Endothelial cell of umbilical vein (primary cell): ENCODE data around the gene C10orf71. TPM values are rescaled to one million over a fixed set of nuclear protein-coding genes. Genes with fewer than 3 reads are reported as not detected.

ENCODE experiments used
- BruUV-seq: library from RNA; stranded (reverse); fragments of 400-500 nt; replicated peaks from 2 replicates; lab custom pipeline; 2021; lab: Mats Ljungman, UMichigan
- CTCF ChIA-PET: fragments of 300-600, 350-600 bp; sonication (Branson Sonifier 250); formaldehyde crosslinking; loops from one replicate; lab custom pipeline; 2021; ENCODE audit warnings: antibody characterized with exemption, inconsistent platforms; lab: Charles Lee
- POLR2A ChIA-PET: fragments of 300-600, 350-600 bp; sonication (Branson Sonifier 250); formaldehyde crosslinking; loops from one replicate; lab custom pipeline; 2021; ENCODE audit warnings: antibody characterized with exemption, inconsistent platforms; lab: Charles Lee
- DNase-seq: peaks from one replicate; pipeline ENCODE4 v3.0.0-alpha.2; 2011; ENCODE audit warnings: low read depth, low spot score
- FAIRE-seq: peaks from 2 replicates; lab custom pipeline; 2011; peaks lifted over from hg19 to GRCh38; lab: Jason Lieb, UNC
- H2AFZ ChIP-seq: 2 replicates; pipeline ENCODE4 v1.6.0; 2012; ENCODE audit warnings: low read depth, low read length, control low read depth, inconsistent platforms
- H3K27ac ChIP-seq: 2 replicates; pipeline ENCODE4 v1.5.1; 2011; ENCODE audit warnings: low read depth, mild to moderate bottlenecking, control low read depth, low read length, moderate library complexity; ENCODE audit not compliant: insufficient read depth
- H3K27me3 ChIP-seq, 2 experiments: 2 replicates each; pipeline versions ENCODE4 v1.6.0 to v1.6.1; 2011; ENCODE audit warnings: low read length in 2 of 2, mixed read lengths in 1 of 2; ENCODE audit not compliant: control insufficient read depth in 2 of 2, insufficient read depth in 2 of 2
- H3K36me3 ChIP-seq, 2 experiments: 2 replicates in 1 of 2; 3 replicates in 1 of 2; pipeline ENCODE4 v1.5.1; 2011; ENCODE audit warnings: low read length in 2 of 2, mild to moderate bottlenecking in 1 of 2, moderate library complexity in 1 of 2; ENCODE audit not compliant: control insufficient read depth in 2 of 2, insufficient read depth in 2 of 2; ENCODE audit errors: extremely low read depth in 1 of 2
- H3K4me1 ChIP-seq: 3 replicates; pipeline ENCODE4 v1.5.1; 2011; ENCODE audit warnings: mild to moderate bottlenecking, low read length; ENCODE audit not compliant: control insufficient read depth, insufficient read depth; ENCODE audit errors: extremely low read depth
- H3K4me2 ChIP-seq: 2 replicates; pipeline ENCODE4 v1.6.1; 2011; ENCODE audit warnings: low read length, control low read depth, mixed read lengths; ENCODE audit not compliant: insufficient read depth
- H3K4me3 ChIP-seq, 3 experiments: fragments of 200-600 bp in 1 of 3; sonication (generic), shearing (Covaris generic) in 1 of 3; replicated peaks in 1 of 3; 2 replicates each; pipeline ENCODE4 v1.5.1; 2011 to 2016; ENCODE audit warnings: control low read depth in 3 of 3, low read length in 3 of 3, mild to moderate bottlenecking in 2 of 3, inconsistent platforms in 1 of 3, low read depth in 1 of 3, moderate library complexity in 1 of 3; ENCODE audit not compliant: insufficient read depth in 1 of 3
- H3K79me2 ChIP-seq: 2 replicates; pipeline ENCODE4 v1.6.0; 2012; ENCODE audit warnings: low read length, inconsistent platforms; ENCODE audit not compliant: control insufficient read depth, insufficient read depth
- H3K9ac ChIP-seq: replicated peaks from 2 replicates; pipeline ENCODE3; 2011; ENCODE audit warnings: low read length, control low read depth; ENCODE audit not compliant: insufficient read depth; ENCODE audit errors: extremely low read depth
- H3K9me1 ChIP-seq: replicated peaks from 3 replicates; pipeline ENCODE4 v1.6.0; 2011; ENCODE audit warnings: mild to moderate bottlenecking, low read length; ENCODE audit not compliant: control insufficient read depth, insufficient read depth; ENCODE audit errors: extremely low read depth
- H3K9me3 ChIP-seq: replicated peaks from 2 replicates; pipeline ENCODE4 v1.5.1; 2012; ENCODE audit warnings: low read length, inconsistent platforms; ENCODE audit not compliant: control insufficient read depth, insufficient read depth
- H4K20me1 ChIP-seq: replicated peaks from 2 replicates; pipeline ENCODE3; 2011; ENCODE audit warnings: mild to moderate bottlenecking, low read length; ENCODE audit not compliant: control insufficient read depth, insufficient read depth; ENCODE audit errors: extremely low read depth
- CTCF ChIP-seq, 2 donors: IDR thresholded peaks; 1 replicate in 1 of 2; 2 replicates in 1 of 2; pipeline ENCODE4 v1.5.1; 2011; ENCODE audit warnings: low read length in 2 of 2, mild to moderate bottlenecking in 2 of 2, moderate library complexity in 2 of 2, control low read depth in 1 of 2, inconsistent platforms in 1 of 2, low read depth in 1 of 2; ENCODE audit not compliant: insufficient read depth in 1 of 2; ENCODE audit errors: extremely low read depth in 1 of 2
- EZH2 ChIP-seq: IDR thresholded peaks from 2 replicates; pipeline ENCODE4 v1.6.1; 2012; ENCODE audit warnings: borderline replicate concordance, low read depth, mild to moderate bottlenecking, moderate library complexity, low read length, inconsistent platforms; ENCODE audit not compliant: severe bottlenecking
- FOS ChIP-seq: IDR thresholded peaks from 2 replicates; pipeline ENCODE4 v1.6.1; 2011; ENCODE audit warnings: mild to moderate bottlenecking, low read length, moderate library complexity, borderline replicate concordance; ENCODE audit not compliant: insufficient read depth
- GATA2 ChIP-seq: IDR thresholded peaks from 2 replicates; pipeline ENCODE4 v1.7.0; 2011; ENCODE audit warnings: low read depth, mild to moderate bottlenecking, moderate library complexity, mixed read lengths, low read length; ENCODE audit not compliant: insufficient read length, insufficient read depth
- JUN ChIP-seq: IDR thresholded peaks from 2 replicates; pipeline ENCODE4 v1.6.1; 2011; ENCODE audit warnings: borderline replicate concordance, low read depth; ENCODE audit not compliant: insufficient read length, insufficient read depth
- MAX ChIP-seq: IDR thresholded peaks from 2 replicates; pipeline ENCODE4 v1.6.1; 2011; ENCODE audit not compliant: insufficient read depth, insufficient read length
- MYC ChIP-seq: IDR thresholded peaks from one replicate; pipeline ENCODE4 v1.6.1; 2011; ENCODE audit warnings: mild to moderate bottlenecking, low read depth, low read length
- POLR2A ChIP-seq: IDR thresholded peaks from 2 replicates; pipeline ENCODE4 v1.6.1; 2012; ENCODE audit warnings: low read depth, mild to moderate bottlenecking, control low read depth, low read length
- POLR2AphosphoS5 ChIP-seq: IDR thresholded peaks from 2 replicates; pipeline ENCODE4 v1.6.1; 2012; ENCODE audit warnings: low read depth, mild to moderate bottlenecking, control low read depth, low read length, moderate library complexity; ENCODE audit not compliant: insufficient read depth
- dilution Hi-C: fragments of 300-500 bp; cut with MboI; formaldehyde crosslinking; loops from one replicate; pipeline ENCODE4 v1.15.0; 2019; ENCODE audit warnings: low sequenced_read_pairs; ENCODE audit not compliant: extremely low pct_ligation_motif_present
- intact Hi-C: fragments of 100-400 bp; cut with micrococcal nuclease; formaldehyde crosslinking; loops from one replicate; pipeline ENCODE4 v1.10.0; 2022
- polyA plus RNA-seq, 4 experiments: library from polyadenylated mRNA; depleted of rRNA in 3 of 4; stranded (reverse) in 3 of 4; unstranded in 1 of 4; fragments of >200 nt; gene quantifications; 2 replicates each; pipeline versions ENCODE4 v1.2.1 to v1.2.3, GENCODE V29; 2011 to 2012; ENCODE audit warnings: missing spikeins in 1 of 4
- total RNA-seq: library from RNA; stranded (reverse); gene quantifications from 2 replicates; pipeline ENCODE4 v1.2.3, GENCODE V29; 2021

C10orf71 gene
- total and polyA plus RNA-seq, 2 donors (not counting 3 experiments of a cell fraction or from before 2014, with no cell fraction given), result not detected

GRCh38 chr10:49277973-49278372 lies 21.0 kb upstream of the C10orf71 start:
- BruUV-seq, result no TSS peak
- FAIRE-seq (no peak), DNase-seq (no peak)
- no peaks in the 10 kb centered on the region for H3K9me1 ChIP-seq
- H3K36me3 ChIP-seq, result no peaks in the 10 kb centered on the region
- no peak overlapping the region for H3K4me3 ChIP-seq
- H3K79me2 ChIP-seq, result no peaks in the 10 kb centered on the region
- H3K4me2 ChIP-seq, result no peak overlapping the region
- H3K27ac ChIP-seq, result no peak overlapping the region
- H2AFZ ChIP-seq, result no peak overlapping the region
- no peaks in the 10 kb centered on the region for H3K4me1 ChIP-seq
- ChIA-PET POLR2A (no interaction called here), CTCF (interaction anchor here (1.7 kb wide), 1 partner anchor 18 kb away, joined by 8 read pairs; no protein-coding TSS in a partner anchor)
- H3K9ac ChIP-seq, result no peak overlapping the region
- intact Hi-C loops, result no loop called here
- dilution Hi-C loops, result no loop called here
- no peaks in the 10 kb centered on the region for H4K20me1 ChIP-seq
- H3K9me3 ChIP-seq, result no peaks in the 10 kb centered on the region
- no peak for TF ChIP-seq EZH2
- no peak for TF ChIP-seq POLR2A
- no peak for TF ChIP-seq FOS
- TF ChIP-seq POLR2AphosphoS5, result no peak
- TF ChIP-seq MAX, result no peak
- TF ChIP-seq JUN, result no peak
- TF ChIP-seq GATA2, result no peak
- no peak for TF ChIP-seq CTCF (IDR thresholded peaks at IDR 0.05; ENCODE audit: extremely low read depth in 1 of 2, insufficient read depth in 1 of 2, low read depth in 1 of 2, low read length in 2 of 2)
- TF ChIP-seq MYC, result no peak
- no peaks in the 10 kb centered on the region for H3K27me3 ChIP-seq
